Measurements from ENCODE around the gene IQSEC1.
"Not testable (repeated sequence)": the region's sequence is repeated elsewhere in the genome, so short reads cannot be mapped to it uniquely, and the experiment has no call there.

Gene IQSEC1

DNA sequence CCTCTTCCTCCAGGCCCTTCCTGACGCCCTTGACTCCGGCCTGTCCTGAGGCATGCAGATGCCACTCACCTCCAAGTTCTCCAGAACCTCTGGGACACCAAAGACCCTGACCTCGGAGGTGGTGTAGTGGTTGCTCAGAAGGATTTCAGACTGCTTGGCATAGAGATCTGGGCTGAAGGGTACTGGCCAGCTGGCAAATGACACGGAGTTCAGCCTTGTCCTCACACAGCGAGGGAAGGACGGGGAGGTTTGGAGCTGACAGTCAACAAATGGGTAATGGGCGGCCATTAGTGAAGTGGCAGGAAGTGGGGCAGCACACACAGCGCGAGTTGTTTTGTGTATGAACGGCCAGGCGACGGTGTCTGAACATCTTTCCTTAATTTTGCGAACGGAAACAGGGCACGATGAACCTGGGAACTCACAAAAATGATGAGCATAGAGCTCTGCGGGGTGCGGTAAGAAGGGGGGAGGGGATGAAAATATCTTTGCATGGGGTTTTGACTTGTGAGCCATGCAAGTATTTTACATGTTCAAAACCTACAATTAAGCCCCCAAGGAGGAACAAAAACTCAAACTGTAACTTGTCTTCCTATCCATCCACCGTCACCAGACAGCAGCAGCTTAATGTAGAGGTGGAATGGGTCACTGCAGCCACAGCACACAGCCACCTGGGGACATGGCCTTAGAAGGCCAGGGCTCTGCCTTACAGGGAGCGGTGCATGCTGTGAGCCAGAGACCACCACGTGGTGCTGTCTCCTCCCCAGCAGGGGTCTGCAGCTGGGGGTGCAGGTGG, 188.2 kb downstream of the IQSEC1 start:
- FAIRE-seq, result no peak

DNA sequence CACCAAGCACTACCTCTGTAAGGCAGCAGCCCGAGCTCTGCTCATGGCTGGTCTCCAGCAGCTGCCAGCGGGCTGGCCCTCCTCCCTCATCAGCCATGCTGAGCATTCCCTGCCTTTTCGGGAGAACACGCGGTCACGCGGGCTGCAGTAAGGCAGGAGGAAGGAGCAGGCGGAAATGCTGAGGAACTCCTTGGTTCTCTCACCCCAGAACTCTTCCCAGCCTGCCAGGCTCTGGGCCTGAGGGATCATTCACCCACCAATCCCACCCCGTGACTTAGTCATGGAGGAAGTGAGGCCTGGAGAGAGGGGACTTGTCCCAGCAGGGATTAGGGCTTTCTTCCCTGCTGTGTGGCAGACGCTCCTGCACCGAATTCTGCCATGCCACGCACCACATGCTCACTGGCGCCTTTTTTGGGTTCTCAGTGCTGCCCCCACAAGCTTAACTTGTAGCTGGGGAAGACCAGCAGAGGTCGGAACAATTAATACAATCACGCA, 189.0 kb downstream of the IQSEC1 start:
- no peak for FAIRE-seq

DNA sequence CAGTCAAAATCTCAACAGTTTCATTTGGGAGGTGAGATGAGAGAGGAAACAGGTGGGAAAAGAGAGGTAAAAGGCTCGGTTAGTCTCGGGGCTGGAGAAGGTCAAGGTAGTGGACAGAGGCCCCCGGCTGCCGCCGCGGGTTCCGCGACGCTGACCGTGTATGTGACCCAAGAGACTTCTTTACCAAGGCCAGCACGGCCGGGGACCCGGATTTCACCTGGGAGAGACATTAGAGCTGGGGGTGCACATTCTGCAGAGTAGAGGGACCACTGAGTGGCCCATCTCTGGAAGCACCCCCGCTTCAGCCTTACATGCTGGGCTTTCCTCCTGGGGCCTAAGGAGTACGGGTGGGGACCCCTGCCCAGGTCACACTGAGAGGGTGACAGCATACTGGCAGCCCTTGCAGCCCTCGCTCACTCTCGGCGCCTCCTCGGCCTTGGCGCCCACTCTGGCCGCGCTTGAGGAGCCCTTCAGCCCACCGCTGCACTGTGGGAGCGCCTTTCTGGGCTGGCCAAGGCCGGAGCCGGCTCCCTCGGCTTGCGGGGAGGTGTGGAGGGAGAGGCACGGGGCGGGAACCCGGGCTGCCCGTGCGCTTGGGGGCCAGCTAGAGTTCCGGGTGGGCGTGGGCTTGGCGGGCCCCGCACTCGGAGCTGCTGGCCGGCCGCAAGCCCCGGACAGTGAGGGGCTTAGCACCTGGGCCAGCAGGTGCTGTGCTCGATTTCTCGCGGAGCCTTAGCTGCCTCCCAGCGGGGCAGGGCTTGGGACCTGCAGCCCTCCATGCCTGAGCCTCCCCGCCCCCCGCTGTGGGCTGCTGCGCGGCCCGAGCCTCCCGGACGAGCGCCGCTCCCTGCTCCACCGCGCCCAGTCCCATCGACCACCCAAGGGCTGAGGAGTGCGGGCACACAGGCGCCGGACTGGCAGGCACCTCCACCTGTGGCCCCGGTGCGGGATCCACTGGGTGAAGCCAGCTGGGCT, 190.6 kb downstream of the IQSEC1 start:
- no peak for FAIRE-seq

DNA sequence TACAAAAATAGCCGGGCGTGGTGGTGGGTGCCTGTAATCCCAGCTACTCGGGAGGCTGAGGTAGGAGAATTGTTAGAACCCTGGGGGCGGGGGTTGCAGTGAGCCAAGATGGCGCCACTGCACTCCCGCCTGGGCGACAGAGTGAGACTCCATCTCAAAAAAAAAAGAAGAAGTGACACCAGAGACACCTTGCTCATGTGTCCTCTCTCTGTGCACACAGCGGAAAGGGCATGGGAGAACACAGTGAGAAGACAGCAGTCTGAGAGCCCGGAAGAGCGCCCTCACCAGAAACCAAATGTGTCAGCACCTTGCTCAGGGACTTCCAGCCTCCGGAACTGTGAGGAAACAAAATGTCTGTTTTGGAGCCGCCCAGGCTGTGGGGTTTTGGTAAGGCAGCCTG, 191.4 kb downstream of the IQSEC1 start:
- FAIRE-seq, result not testable (repeated sequence)

DNA sequence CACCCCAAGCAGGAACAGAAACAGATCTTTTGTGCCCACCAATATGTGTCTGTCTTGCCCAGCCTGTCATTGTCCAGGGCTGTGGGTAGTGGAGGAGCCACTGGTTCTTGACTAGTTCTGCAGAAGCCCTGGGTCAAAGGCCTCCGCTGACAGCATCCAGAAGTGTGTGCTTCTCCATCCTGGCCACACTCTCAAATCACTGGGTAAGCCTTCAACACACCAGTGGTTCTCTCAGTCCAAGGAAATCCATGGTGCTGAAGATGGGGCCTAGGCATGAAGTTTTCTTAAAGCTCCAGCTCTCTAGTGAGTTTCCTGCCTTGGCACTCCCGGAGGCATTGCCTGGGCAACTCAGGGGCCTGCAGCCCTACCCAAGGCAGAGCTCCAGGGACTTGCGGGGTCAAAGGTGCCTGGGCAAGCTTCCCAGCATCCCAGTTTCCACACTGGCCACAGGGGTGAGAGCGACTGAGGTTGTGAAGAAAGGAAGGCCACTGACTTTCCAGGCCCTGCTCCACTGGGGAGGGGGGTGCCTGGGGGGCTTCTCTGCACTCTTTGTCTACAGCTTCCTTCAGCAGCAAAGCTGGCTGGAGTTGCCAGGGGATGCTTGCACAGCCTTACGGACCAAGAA, 193.9 kb downstream of the IQSEC1 start:
- FAIRE-seq, result no peak

DNA sequence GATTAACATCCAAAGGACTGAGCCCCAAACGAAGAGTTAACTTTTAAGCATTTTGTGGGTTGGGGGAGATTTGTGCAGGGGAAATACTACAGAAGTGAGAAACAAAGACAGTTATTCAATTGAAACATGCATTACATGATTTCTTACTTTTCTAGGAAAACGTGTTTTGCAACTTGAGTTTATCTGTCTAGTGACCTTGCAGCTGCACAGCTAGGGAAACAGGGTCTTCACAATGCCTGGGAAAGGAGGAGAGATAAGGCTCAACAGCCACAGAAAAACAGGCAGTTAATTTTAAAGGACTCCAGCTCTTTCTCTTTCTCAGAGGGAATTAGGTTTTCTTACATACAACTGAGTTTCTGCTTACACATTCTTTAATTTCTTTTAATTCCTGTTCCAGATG, 194.5 kb downstream of the IQSEC1 start:
- not testable (repeated sequence) for FAIRE-seq

DNA sequence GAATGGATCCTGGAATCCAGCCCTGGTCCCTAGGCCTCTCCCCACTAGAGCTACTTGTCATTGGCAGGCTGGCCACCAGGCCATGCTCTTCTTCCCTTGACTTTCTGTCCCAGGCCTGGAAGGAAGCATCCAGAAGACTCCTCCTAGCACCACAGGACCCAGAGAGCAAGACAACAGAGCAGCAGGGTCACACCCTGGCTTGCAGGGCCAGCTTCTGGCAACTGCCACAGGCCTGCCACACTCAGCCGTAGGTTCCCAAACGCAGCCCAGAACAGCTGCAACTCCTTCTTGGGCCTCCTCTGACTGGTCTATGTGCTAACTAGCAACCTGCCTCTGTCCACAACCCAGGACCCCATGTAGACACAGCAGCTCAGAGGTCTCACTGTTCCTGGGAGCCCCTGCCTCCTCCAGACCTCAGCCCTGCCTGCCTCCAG, 195.1 kb downstream of the IQSEC1 start:
- FAIRE-seq, result no peak

DNA sequence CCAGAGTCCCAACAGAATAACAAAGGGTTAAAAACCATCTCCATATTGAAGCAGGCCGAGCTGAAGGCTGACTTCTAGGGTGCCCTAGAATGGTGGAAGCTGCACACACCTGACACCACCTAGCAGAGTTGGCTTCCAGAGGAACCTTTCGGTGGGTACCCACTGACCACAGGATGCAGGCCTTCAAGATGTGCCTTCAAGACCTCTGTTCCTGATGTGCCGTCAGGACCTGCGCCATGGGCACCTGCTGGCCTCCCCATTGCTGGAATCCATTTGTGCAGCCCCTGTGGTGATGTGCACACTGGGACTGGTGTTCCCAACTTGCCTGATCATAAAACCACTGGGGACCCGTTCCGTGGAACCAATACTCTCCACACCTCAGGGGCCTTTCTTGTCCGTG, 196.2 kb downstream of the IQSEC1 start:
- FAIRE-seq, result no peak

DNA sequence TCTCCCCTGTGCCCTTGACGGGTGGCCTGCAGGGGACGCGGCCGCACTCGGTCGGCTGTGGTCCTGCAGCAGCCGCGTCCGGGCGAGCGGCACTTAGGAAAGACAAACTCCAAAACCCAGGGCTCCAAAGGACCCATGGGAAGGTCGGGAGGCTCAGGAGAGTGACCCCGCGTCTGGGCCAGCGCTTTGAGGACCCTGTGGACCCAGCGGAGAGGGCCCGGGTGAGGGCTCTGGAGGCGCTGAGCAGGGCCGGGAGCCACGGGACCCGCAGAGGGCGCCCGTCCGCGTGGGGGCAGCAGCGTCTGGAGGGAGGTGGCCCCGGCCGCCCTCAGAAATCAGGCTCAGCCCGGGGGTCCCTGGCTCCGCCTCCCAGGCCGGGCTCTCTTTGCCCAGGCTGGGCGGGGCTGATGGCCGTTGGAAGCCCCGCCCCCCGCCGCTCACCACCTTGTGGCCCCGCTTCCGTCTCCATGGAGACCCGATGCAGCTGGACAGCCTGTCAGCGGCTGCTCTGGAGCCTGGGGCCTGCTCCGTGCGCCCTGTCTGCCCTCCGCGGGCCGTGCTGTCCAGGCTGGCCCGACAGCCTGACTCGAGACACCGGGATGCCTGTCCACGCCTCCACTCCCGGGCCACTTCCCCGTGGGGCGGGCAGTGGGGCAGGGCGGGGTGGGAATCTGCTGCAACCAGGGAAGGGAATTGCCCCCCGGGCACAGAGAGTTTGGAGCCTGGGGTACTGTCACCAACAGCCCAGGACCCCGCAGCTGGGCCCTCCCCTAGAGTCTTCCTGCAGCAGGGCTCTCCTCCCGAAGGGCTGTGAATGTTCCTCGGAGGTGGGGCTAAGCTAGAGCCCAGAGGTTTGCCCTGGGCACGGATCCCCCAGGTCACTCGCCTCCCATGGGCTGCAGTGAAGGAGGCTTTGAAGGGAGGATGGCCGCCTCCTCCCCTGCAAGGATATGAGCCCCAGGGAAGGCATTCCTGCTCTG, 197.1 kb downstream of the IQSEC1 start:
- FAIRE-seq, result no peak

DNA sequence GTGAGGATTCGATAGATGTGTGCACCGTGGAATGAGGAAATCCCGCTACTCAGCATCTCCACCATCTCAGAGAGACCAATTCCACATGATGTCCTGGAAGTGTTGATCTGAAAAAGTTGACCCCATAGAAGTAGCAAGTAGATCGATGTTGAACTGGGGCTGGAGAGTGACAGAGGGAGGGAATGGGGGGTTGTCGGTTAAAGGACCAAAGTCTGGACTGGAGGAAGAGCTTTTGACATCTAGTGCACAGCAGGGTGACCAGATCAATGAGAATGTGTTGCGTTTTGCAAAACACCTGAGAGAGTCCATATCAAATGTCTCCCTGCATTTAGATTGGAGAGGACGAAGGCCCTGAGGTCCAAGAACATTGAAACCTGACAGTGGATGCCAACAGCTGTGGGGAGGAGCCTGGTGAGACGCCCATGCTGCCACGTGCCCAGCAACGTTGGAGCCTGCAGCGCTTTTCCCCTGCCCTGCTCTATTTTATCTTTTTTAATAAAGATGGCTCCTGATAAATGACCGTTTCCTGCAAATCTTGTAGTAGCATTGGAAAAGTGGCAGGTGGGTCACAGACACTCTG, 201.7 kb downstream of the IQSEC1 start:
- no peak for FAIRE-seq

DNA sequence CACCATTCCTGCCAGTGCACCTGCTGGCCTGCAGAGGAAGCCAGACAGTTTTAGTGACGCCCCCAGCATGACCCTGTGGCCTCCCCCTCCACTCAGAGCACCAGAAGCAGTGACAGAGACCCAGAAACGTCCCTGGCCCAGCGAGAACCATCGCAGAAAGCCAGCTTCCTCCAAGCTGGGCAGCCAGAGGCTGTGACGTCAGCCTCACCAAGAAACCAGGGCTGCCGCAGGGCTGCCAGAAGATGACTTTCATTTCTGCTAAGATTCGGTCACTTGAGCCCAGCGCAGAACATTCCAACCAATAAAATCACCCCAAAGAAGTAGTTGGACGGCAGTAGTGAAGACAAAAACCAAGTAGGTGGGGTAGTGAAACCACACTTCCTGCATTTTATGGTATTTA, 202.3 kb downstream of the IQSEC1 start:
- no peak for FAIRE-seq

DNA sequence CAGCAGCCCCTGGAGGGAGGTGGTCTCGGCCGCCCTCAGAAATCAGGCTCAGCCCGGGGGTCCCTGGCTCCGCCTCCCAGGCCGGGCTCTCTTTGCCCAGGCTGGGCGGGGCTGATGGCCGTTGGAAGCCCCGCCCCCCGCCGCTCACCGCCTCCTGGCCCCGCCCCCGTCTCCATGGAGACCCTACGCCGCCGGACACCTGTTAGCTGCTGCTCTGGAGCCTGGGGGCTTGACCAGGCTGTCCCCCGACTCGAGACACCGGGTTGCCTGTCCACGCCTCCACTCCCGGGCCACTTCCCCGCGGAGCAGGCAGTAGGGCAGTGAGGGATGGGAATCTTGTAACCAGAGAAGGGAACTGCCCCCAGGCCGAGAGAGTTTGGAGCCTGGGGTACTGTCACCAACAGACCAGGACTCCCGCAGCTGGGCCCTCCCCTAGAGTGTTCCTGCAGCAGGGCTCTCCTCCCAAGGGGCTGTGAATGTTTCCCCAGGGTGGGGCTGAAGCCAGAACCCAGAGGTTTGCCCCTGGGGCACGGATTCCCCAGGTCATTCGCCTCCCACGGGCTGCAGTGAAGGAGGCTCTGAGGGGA, 204.1 kb downstream of the IQSEC1 start:
- no peak for FAIRE-seq

DNA sequence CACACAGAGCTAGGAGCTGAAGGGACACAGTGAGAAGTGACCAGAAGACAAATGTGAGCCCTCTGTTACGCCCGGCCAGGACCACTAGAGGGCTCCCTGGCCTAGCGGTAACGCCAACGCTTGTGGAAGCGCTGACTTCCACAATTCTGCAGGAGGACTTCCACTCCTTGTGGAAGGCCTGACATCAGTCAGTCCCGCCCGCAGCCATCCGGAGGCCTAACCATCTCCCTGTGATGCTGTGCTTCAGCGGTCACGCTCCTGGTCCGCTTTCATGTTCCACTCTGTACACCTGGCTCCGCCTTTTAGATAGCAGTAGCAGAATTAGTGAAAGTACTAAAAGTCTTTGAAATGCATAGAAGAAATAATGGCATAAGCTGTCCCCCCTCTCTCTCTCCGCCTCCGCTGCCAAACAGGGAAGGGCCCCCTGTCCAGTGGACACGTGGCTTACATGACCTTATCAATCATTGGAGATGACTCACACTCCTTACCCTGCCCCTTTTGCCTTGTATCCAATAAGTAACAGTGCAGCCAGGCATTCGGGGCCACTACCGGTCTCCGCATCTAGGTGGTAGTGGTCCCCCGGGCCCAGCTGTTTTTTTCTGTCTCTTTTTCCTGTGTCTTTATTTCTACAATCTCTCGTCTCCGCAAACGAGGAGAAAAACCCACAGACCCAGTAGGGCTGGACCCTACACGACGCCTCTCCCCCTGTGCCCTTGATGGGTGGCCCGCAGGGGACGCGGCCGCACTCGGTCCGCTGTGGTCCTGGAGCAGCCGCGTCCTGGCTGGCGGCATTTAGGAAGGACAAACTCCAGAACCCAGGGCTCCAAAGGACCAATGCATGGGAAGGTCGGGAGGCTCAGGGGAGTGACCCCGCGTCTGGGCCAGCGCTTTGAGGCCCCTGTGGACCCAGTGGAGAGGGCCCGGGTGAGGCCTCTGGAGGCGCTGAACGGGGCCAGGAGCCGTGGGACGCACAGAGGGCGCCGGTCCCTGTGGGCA, 204.9 kb downstream of the IQSEC1 start:
- peak; percentile 92 for FAIRE-seq

DNA sequence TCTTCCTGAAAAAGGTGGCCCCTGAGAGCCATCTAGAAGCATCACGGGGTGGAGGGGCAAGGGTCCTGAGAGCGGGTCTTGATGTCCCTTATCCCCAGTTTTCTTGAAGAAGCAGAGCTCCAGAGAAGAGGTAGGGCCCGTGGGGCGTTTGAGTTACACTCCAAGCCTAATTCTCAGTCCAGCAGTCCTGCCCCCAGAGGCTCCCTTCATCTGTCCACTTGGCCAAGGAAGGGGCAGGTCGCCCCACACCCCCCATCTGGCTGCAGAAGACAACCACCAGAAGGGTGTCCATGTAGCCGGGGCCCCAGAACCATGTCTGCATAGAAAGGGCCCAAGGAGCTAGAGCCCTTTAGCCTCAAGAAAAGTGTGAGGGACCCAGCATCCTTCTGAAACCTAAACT, 206.4 kb downstream of the IQSEC1 start:
- FAIRE-seq, result no peak

DNA sequence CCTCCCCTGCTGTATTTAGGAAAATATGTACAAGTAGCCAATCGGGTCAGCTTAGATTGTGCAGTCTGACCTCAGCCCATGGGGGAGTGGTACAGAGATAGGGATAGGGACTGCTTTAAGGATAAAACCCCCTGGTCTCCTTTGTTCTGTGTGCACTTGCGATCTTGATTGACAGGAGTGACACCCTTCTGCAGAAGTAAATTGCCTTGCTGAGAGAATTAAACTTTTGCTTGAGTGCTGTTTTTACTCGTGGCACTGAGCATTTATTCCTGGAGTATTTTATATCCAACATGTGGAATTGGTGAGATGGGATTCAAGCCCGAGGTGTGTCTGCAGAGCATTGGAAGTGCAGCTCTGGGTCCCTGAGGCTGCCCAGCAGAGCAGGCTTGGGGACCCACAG, 208.0 kb downstream of the IQSEC1 start:
- FAIRE-seq, result no peak

DNA sequence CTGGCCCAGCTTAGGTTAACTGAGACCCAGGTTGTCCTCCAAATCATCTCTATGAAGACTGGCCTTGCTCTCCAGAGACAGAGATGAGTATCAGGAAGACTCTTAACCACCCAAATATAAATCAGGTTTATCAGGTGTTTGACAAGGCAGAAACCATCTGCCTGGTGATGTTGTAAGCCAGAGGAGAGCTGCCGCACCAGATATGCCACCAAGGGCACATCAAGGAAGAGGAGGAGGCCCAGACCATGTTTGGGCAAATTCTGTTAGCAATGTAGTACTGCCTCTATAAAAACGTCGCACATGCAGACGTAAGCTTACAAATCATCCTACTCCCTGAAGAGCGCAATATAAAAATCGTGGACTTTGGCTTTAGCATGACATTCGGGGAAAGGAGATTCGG, 210.8 kb downstream of the IQSEC1 start:
- no peak for FAIRE-seq

DNA sequence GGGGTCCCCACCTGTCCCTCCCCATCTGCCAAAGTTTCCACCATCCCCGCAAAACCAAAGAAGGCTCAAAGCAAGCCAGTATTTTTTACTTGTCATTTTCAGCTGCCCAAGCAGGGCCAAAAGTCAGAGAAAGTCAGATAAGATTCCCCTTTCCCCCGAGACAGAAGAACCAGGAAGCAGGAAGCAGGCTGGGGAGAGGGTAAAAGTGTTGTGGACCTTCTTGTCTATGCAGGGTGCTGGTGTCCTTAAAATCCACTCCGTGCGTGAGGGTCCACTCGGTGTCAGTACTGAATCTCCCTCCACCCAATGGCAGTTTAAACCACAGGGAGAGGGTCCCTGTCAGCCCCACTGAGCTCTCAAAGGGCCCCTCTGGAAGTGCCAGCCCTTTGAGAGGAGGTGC, 211.6 kb downstream of the IQSEC1 start:
- no peak for FAIRE-seq

DNA sequence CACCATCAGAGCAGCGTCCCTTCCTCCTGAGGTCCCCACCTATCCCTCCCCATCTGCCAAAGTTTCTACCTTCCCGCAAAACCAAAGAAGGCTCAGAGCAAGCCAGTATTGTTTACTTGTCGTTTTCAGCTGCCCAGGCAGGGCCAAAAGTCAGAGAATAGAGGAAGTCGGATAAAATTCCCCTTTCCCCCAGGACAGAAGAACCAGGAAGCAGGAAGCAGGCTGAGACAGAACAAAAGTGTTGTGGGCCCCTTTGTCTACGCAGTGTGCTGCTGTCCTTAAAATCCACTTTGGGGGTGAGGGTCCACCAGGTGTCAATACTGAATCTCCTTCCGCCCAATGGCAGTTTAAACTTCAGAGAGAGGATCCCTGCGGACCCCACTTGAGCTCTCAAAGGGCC, 213.4 kb downstream of the IQSEC1 start:
- FAIRE-seq, result no peak

DNA sequence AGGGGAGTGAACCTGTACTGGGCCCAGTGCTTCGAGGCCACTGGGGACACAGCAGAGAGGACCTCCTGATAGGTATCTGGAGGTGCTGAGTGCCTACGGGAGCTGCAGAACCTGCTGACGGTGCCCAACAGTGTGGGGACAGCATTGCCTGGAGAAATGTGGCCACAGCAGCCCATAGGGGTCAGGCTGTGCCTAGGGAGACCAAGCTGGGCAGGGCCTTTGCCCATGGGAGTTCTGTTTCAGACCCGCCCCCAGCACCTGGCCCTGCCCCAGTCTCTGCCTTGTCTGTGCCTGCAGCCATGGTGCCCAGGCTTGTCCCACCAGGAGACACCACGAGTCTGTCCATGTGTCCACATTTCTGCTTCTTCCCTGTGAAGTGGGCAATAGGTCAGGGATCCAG, 216.6 kb downstream of the IQSEC1 start:
- no peak for FAIRE-seq

DNA sequence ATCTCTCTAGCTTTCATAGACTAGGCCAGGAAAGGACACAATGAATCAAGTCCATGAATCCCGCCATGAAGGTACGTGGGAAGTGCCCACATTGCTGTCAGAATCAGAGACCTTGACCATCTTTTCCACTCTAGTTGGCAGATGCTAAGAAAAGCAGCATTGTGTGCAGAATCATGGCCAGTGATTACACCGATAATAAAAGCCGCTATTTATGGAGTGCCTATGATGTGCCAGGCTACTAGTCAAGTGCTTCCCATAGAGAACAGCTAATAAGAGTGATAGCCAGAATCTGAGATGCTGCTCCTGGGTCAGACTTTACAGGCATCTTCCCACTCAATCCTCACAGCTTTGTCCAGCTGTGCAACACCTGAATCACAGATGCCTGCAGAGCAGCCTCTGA, 218.7 kb downstream of the IQSEC1 start:
- FAIRE-seq, result no peak

Data from A204.1 (cell line).